NCI-H1105 (cell line): ENCODE results near the gene GLG1.
"Not testable (repeated sequence)": the region's sequence is repeated elsewhere in the genome, so short reads cannot be mapped to it uniquely, and the experiment has no call there.

Experiments used
- DNase-seq: peaks from one replicate; lab custom pipeline; 2025; lab: John Stamatoyannopoulos, UW

The GLG1 gene

DNA sequence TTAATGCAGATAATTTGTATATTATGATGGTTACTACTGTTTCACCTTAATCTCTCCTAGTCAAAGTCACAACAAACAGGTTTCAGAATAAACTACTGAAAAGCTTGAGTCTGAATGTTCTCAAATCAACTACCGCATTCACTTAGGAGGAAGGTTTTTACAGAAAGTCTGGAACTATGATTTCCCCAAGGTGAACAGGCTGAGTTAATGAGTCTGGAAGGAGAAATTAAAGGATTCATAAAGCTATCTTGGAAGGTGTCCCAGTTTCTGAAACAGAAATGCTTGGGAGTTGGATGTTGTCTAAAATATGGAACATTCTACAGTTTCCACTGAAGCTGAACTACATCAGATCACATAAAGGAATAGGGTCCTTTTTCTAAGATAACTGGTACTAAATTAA, 69.2 kb downstream of the GLG1 start:
- not testable (repeated sequence) for DNase-seq

DNA sequence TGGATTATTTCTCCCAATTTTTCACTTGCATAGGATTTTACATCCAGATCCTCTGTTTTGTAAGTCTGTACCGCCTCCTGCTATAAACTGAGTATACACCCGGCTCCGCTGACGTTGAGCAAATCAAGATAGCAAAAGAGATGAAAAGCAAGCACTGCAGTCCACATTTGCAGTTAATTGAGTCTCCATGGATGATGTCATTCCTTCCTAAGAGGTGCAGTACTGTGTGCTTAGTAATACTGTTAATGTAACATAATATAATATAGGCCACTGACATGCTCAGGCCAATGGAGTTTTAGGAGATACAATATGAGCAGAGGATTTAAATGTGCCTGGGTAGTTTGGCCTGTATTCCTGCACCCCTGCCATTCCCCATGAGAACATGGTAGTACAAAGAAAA, 72.3 kb downstream of the GLG1 start:
- not testable (repeated sequence) for DNase-seq

DNA sequence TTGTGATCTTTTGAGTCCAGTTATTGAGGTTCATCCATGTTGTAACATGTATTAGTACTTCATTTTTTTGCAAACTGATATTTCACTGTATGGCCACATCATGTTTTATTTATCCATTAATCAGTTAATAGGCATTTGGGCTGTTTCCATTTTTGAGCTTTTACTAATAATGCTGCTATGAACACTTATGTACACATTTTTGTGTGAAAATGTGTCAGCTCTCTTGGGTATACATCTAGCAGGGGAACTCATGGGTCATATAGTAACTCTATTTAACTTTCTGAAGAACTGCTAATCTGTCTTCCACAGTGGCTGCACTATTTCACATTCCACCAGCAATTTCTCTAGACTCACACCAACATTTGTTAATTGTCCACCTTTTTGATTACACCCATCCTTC, 82.0 kb downstream of the GLG1 start:
- DNase-seq, result no peak

DNA sequence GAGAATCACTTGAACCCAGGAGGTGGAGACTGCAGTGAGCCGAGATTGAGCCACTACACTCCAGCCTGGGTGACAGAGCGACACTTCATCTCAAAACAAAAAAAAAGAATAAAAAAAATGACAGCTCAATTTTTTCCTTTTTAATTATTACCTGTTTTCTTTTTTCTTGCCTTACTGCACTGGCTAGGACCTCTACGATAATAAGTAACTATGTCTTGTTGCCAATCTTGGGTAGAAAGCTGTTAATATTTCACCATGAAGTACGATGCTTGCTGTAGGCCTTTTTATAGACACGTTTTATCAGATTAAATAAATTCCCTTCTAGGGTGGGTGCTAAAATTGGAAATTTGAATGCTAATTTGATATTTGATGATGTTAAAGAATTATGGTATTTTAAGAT, 82.8 kb downstream of the GLG1 start:
- no peak for DNase-seq

DNA sequence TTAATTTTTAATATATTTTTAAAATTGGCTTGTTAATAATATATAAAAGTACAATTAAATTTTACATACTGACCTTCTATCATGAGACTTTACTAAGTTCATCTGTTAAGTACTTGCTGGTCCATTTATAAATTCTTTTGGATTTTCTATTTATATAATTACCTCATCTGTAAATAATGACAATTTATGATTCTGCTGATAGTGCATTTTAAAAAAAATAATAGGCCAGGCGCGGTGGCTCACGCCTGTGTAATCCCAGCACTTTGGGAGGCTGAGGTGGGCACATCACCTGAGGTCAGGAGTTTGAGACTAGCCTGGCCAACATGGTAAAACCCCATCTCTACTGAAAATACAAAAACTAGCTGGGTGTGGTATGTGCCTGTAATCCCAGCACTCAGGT, 83.2 kb downstream of the GLG1 start:
- not testable (repeated sequence) for DNase-seq

DNA sequence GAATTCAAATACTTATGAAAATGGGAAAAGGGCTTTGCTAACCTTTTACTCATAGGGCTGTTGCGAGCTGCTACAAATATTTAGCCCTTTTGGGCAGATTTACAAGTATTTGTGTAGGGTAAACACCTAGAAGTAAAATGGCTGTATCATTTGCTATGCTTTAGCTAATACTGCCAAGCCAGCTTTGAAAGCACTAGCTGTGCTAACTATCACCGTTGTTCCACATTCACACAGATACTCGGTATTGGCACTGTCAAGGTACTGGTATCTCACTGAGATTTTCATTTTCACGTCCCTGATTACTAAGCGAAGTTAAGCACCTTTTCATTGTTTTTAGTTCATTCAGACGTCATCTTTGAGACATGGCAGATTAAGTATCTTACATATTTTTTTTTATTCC, 84.8 kb downstream of the GLG1 start:
- no peak for DNase-seq

DNA sequence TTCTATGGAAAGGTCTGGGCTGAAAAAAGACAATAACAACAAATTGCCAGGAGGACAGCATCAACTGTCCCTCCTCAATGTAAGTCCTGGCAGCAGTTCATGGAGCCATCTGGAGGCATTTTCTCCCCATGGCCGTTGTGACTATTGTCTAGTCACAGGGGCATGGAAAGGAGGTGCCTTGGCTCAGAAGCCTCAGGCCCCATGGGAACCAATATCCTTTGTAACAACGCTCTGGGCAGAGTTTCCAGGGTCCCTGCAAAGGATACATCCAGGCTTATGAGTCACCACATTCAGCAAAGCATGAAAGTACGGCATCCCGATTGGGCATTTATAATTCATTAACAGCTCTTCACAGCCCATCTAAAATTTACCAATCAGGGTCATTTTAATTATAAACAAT, 85.2 kb downstream of the GLG1 start:
- no peak for DNase-seq

DNA sequence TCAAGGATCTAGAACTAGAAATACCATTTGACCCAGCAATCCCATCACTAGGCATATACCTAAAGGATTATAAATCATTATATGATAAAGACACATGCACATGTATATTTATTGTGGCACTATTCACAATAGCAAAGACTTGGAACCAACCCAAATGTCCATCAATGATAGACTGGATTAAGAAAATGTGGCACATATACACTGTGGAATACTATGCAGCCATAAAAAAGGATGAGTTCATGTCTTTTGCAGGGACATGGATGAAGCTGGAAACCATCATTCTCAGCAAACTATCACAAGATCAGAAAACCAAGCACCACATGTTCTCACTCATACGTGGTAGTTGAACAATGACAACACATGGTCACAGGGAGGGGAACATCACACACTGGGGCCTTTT, 88.0 kb downstream of the GLG1 start:
- not testable (repeated sequence) for DNase-seq

DNA sequence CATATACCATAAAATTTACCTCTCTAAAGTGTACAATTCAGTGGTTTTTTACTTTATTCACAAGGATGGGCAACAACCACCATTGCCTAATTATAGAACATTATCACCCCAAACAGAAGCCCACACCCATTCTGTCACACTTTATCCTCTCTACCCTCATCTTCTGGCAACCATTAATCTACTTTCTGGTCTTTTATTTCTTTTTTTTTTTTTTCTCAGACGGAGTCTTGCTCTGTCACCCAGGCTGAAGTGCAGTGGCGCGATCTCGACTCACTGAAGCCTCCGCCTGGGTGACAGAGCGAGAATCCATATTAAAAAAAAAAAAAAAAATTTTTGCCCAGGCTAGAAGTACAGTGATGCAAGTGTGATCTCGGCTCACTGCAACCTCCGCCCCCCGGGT, 95.0 kb downstream of the GLG1 start:
- DNase-seq, result no peak

DNA sequence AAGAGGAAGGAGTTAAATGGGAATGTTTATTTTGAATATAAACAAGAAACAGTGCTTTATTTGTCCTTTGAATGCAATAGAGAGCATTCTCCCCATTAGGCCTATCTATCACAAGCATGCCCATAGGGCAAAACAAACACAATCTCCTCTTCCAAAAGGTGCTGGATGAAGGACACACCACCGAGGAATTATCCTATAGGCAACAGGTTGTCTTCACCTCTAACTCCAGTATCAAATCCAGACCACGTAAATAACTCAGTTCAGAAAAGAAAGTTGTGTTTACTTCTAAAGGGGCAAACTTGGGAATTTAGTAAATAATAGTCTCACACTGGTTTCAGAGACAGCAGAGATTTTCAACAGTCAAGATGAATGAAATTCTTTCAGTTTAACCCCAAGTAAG, 101.9 kb downstream of the GLG1 start:
- DNase-seq, result no peak

DNA sequence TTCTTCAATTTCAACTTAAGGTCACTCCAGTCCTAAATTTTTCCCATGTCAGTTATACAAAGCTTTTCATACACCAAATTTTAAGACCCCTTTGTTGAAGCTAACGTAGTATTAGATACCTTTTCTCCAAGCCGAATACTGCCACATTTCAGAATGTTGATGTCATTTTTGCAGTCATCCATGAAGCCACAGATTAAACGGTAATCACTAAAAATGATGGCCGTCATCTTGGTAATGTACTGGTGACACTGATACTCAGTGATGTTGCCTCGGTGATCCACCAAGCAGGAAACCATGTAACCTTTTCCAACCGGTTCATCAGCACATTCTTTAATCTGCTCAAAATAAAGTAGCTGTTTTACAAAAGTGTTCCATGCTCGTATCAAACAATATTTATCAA, 103.5 kb downstream of the GLG1 start:
- DNase-seq, result no peak

DNA sequence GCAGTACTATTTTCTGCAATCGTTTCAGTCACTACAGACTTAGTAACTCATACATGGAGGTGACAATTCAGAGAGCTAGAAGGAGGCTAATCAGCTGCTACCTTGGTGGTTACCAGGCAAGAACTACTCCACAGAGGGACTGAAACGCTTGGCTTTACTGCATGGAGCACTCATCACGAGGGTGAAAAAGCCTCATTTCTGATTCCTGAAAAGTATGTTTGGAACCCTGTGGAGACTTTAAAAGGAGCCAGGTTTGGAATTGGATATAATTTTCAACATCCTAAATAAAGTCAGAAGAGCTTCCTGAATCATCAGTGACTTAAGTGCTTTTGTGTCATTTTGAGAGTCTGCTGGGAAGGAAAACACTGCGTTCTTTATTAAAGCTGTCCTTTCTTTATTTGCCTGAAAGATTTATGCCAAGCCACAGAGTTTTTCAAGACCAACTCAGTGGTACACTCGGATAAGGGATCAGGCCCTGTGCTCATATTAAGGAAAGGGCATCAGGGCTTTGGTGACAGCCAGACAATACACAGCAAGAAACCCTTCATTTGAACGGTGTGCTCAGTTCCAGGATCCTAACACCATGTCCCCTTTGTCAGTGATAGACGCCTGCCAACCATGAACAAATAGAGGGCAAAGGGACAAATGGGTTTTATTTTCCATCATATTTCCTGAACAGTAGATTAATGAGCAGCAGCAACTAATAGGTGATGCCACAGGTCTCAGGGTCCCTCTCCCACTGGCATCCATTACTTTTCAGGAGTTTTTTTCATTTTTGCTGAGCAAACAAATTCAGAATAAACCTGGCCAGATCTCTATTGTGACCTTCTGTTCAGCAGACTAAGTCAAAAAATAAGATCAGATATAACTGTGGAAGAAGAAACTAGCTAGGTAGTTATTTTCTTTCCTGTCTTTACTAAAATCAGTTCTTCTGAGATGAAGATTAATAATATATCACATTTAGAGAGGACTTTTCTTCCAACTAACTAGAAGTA, 105.1 kb downstream of the GLG1 start:
- no peak for DNase-seq

DNA sequence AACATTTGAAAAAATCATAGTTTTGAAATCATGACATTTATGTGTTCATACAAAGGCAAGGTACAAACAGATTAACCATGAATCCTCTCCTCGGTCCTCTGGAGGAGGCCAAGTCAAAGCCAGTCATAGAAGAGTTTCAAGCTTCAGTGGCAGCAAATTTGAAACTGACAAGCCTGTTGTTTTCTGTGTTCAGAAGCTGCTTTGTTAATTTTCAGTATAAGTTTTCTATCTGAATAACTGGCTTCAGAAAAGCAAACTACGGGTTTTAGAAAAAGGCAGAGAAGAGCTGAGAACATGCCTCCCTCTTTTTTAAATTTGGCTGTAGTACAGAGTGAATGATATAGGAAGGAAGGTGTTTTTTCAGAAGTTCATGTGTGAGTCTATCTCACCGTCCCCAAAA, 106.0 kb downstream of the GLG1 start:
- no peak for DNase-seq

DNA sequence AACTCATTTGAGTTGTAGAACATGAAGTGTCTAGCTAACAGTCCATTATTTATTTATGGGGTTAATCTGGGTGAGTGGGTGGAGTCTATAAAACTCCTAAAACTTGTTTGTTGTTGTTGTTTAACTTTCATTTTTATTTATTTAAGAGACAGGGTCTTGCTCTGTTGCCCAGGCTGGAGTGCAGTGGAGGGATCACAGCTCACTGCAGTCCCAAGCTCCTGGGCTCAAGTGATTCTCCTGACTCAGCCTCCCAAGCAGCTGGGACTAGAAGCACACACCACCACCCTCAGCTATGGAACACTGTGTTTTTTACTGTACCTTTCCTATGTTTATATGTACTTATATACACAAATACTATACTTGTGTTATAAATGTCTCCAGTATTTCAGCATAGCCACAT, 107.8 kb downstream of the GLG1 start:
- no peak for DNase-seq

DNA sequence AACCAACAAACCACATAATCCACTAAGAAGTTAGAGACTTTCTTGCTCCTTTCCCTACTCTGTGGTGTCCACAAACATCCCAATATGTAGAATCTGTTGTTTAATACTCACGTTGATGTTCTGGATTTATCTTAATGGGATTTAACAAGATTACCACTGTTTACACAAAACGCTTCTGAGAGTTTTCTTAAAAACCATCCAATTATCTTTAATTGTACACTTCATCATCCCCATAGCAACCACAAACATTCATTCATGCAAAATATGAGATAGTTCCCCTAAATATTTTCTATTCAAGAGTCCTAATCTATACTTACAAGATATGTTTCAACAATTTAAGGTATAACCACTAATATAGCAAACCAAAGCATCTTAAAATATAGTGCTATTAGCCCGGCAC, 109.2 kb downstream of the GLG1 start:
- no peak for DNase-seq

DNA sequence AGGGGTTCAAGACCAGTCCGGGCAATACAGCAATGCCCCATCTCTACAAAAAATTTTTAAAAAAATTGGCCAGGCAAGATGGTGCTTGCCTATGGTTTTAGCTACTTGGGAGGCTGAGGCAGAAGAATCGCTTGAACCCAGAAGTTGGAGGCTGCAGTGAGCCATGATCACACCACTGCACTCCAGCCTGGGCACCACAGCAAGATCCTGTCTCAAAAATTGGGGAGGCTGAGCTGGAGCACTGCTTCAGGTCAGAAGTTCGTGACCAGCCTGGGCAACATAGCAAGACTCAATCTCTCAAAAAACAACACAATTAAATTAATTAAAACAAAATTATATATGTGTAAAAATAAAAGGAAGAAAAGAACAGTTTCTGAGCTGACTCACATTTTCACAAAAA, 110.9 kb downstream of the GLG1 start:
- no peak for DNase-seq

DNA sequence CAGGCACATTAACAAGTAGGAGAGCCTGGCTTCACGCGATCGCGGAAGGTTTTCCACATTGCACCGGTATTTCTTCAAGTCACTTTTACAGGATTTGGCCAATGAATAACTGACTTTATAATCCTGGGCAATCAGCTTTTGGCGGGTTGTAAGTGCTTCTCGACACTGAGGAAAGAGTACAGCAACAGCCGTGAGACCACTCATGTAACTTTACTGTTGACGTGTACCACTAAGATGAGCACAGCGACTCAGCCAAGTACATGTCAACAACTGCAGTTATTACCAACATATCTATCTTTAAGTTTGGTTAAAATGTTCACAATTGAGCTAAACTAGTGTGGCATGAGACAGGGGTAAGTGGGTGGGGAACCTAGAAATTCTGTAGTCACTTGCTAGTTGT, 113.9 kb downstream of the GLG1 start:
- no peak for DNase-seq

DNA sequence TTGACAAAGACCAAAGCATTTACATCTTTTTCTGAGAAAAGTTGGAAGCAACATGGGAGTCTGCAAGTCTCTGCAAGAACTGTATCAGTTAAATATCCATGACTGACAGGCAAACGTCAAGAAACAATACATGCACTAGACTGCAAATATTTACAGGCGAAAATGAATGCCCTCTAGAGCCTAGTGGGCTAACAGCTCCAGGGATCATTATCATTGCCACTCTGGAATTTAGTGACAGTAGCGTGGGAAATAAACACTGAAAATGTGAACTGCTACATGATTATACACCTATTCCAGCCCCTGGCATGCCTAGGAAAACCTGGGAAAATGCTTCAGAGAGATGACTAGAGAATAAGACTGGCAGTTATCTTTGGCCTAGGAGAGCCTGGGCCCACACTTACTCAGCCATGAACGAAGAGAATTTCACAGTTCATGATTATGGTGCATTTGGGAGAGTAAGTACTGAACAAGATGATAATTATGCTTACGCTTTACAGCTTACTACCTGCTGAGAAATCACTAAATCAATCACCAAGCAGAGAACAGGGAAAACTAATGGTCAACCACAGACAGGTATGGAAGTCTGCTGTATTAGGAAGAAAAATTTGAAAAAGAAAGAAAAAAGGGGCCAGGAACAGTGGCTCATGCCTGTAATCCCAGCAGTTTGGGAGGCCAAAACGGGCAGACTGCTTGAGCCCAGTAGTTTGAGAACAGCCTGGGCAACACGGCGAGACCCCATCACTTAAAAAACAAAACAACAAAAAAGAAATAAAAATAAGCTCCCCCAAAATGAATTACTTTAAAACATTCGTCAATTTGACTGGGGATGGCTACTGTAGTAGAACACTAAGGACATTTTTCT, 119.0 kb downstream of the GLG1 start:
- DNase-seq, result no peak

DNA sequence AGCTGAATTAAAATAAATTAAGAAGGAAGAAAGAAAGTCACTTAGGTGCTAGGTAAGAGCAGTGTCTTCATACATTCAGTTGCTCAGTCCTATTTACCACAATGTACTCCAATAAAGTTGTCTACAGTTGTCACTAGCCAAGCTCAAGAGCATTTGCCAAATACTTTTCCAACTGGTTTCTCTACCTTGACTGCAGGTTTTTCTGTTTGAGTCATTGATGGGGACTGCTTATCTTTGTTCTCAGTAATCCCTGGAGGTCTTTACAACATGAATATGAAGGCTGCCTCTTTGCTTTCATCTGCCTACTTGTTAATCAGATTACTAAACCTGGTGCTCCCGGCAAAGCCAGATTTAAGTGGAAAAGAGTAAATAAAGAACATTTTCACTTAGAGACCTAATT, 121.0 kb downstream of the GLG1 start:
- DNase-seq, result no peak

DNA sequence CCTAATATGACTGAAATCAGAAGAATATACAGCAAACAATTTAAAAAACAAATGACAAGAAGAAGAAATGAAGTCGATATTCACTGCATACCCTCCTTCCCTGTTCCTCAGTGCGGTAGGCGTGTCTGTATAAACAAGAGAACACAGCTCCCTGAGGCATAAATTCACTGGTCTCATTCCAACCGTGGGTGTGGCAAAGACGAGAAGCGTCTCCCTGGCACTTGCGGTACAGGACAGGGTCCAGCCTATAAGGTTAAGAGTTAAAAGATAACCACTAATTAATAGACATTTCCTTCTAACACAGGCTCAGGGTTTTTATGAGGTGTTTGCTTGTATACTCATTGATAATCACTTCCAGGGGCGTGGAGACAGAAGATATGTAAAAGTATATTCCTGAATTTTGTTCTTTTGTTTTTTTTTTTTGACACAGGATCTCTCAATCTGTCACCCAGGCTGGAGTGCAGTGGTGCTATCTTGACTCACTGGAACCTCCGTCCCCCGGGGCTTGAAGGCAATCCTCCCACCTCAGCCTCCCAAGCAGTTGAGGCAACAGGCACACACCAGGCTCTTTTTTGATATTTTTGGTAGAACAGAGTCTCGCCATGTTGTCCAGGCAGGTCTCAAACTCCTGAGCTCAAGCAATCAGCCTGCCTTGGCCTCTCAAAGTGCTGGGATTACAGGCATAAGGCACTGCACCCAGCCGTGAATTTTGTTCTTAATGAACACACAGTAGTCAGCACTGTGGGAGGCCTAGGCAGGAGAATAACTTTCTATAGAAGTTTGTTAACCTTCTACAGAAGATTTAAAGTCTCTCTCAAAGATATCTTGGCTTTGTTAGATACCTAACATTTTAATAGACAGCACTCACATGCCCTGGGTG, 126.5 kb downstream of the GLG1 start:
- no peak for DNase-seq

DNA sequence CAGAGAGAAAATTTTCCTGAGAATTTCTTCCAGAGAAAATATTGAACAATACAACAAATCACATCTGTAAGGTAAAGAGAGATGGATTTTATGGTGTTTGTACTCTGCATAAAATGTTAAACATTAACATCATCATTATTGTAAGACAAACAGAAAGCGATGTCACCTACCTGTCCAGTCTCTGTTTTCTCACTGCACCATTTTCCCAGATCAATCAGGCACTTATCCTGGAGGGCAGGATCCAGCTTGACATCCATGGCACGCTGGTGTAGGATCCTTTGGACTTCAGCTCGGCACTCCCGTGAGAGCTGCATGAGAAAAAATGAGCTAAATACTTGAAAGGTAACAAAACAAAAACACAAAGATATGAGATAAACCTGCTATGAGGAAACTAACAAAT, 129.7 kb downstream of the GLG1 start:
- no peak for DNase-seq

DNA sequence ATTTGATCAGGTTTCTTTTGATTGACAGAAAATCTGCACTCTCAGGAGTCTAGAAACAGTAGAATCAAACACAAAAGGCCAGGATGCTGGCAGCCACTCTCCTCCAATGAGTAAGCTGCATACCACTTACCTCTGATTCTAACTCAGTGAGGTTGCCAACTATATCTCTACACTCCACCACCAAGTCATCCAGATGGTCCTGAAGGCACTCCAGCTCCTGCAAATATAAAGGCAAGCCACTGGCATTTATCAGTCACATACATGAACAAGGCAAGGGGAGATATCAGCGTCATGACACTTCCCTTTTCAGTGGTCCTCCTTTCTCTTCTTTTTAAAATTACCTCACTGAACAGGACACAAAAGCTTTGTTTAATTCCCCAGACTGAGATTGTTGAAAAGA, 132.5 kb downstream of the GLG1 start:
- no peak for DNase-seq
